ENCODE results near the gene SHH. TPM values are rescaled to one million over a fixed set of nuclear protein-coding genes. Genes with fewer than 3 reads are reported as not detected.
"Not testable (repeated sequence)": the region's sequence is repeated elsewhere in the genome, so short reads cannot be mapped to it uniquely, and the experiment has no call there.

Gene SHH
- total RNA-seq, 3 donors from 2014 or later (not counting 1 experiment from before 2014, with no cell fraction given) = not detected

DNA sequence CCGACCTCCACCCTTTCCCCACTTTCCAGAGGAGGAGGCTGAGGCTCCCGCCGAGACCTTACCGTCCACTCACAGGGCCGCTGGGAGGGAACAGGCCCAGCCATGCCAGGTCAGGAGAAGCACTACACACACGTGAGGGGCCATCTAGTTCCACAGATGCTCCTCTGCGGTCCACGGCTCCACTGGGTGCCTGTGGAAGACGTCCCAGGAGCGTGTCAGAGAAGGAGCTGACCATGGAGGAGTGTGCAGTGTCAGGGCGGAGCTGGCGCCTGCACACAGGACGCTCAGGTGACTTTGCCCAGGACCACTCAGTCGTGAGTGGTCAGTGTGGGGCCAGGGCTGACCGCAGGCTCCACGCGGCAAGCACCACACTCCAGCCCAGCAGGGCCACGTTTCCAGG is 8.0 kb upstream of the SHH start:
- TF ChIP-seq CTCF (IDR thresholded peaks at IDR 0.05) = no peak
- no peak overlapping the region for H3K27ac ChIP-seq (ENCODE audit: low read length)
- no peaks in the 10 kb centered on the region for H3K36me3 ChIP-seq (ENCODE audit: control insufficient read depth, insufficient read depth, low read length)
- intact Hi-C loops (cut with micrococcal nuclease) = no loop called here
- Mint-ChIP-seq H3K4me3 (no peak overlapping the region), H3K27me3 (ENCODE audit: low read depth in 2 of 2) (peaks cover 13 to 21% of the 10 kb centered on the region in 2 donors), H3K4me1 (peaks cover 10 to 20% of the 10 kb centered on the region in 2 donors), H3K27ac (no peak overlapping the region), H3K36me3 (no peaks in the 10 kb centered on the region), H3K9me3 (no peaks in the 10 kb centered on the region)
- no peak overlapping the region for H3K4me3 ChIP-seq (ENCODE audit: low read length)
- 81% methylated on average over 18 of the region's 18 CpGs for WGBS (ENCODE audit: insufficient coverage)
- ATAC-seq = no peak
- H3K9me3 ChIP-seq (ENCODE audit: control insufficient read depth, insufficient read depth, low read length) = no peaks in the 10 kb centered on the region
- peaks cover 4% of the 10 kb centered on the region for H3K4me1 ChIP-seq (ENCODE audit: control insufficient read depth, insufficient read depth, low read length)
- DNase-seq = no peak
- peaks cover 2% of the 10 kb centered on the region for H3K27me3 ChIP-seq (ENCODE audit: control insufficient read depth, insufficient read depth, low read length)

- Mint-ChIP-seq H3K9me3 (no peaks in the 10 kb centered on the region), H3K36me3 (no peaks in the 10 kb centered on the region), H3K4me3 (no peak overlapping the region), H3K27ac (no peak overlapping the region), H3K27me3 (ENCODE audit: low read depth in 2 of 2) (peaks cover 15 to 19% of the 10 kb centered on the region in 2 donors), H3K4me1 (peaks cover 10 to 22% of the 10 kb centered on the region in 2 donors)
- no peak for TF ChIP-seq CTCF (IDR thresholded peaks at IDR 0.05)
- no peaks in the 10 kb centered on the region for H3K36me3 ChIP-seq (ENCODE audit: control insufficient read depth, insufficient read depth, low read length)
- H3K27me3 ChIP-seq (ENCODE audit: control insufficient read depth, insufficient read depth, low read length) = peaks cover 2% of the 10 kb centered on the region
- 81% methylated on average over 12 of the region's 12 CpGs for WGBS (ENCODE audit: insufficient coverage)
- peaks cover 5% of the 10 kb centered on the region for H3K4me1 ChIP-seq (ENCODE audit: control insufficient read depth, insufficient read depth, low read length)
- no peak overlapping the region for H3K4me3 ChIP-seq (ENCODE audit: low read length)
- H3K9me3 ChIP-seq (ENCODE audit: control insufficient read depth, insufficient read depth, low read length) = no peaks in the 10 kb centered on the region
- no peak overlapping the region for H3K27ac ChIP-seq (ENCODE audit: low read length)
- ATAC-seq (no peak), DNase-seq (no peak)
- intact Hi-C loops (cut with micrococcal nuclease) = no loop called here
These were observed 6.9 kb upstream of the SHH start for GRCh38 chr7:155819186-155819585.

DNA sequence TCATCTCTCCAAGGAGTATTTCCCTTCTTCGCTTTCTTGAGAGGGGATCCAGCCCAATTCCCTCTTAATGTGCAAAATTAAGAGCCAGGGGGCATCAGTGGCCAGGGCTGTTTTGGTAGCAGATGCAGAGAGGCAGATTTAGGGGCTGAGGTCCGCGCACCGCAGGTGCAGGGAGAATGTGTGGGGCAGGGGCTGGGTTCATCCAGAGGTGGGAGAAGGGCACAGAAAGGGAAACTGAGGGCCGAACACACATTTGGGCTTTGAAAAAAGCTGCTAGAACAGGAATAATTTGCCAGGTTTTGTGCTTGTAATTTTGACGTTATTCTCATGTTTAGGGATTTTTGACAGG is 6.5 kb upstream of the SHH start:
- Mint-ChIP-seq H3K27me3 (ENCODE audit: low read depth in 2 of 2) (peaks cover 19 to 23% of the 10 kb centered on the region in 2 donors), H3K36me3 (no peaks in the 10 kb centered on the region), H3K4me1 (peaks cover 10 to 22% of the 10 kb centered on the region in 2 donors), H3K27ac (no peak overlapping the region), H3K4me3 (no peak overlapping the region), H3K9me3 (no peaks in the 10 kb centered on the region)
- WGBS (ENCODE audit: insufficient coverage) = 78% methylated on average over 5 of the region's 6 CpGs
- Histone ChIP-seq H3K36me3 (ENCODE audit: control insufficient read depth, insufficient read depth, low read length) (no peaks in the 10 kb centered on the region), H3K27me3 (ENCODE audit: control insufficient read depth, insufficient read depth, low read length) (peaks cover 2% of the 10 kb centered on the region), H3K4me3 (ENCODE audit: low read length) (no peak overlapping the region), H3K9me3 (ENCODE audit: control insufficient read depth, insufficient read depth, low read length) (no peaks in the 10 kb centered on the region), H3K27ac (ENCODE audit: low read length) (no peak overlapping the region), H3K4me1 (ENCODE audit: control insufficient read depth, insufficient read depth, low read length) (peaks cover 5% of the 10 kb centered on the region)
- DNase-seq (no peak), ATAC-seq (no peak)
- no peak for TF ChIP-seq CTCF (IDR thresholded peaks at IDR 0.05)
- intact Hi-C loops (cut with micrococcal nuclease) = no loop called here

DNA sequence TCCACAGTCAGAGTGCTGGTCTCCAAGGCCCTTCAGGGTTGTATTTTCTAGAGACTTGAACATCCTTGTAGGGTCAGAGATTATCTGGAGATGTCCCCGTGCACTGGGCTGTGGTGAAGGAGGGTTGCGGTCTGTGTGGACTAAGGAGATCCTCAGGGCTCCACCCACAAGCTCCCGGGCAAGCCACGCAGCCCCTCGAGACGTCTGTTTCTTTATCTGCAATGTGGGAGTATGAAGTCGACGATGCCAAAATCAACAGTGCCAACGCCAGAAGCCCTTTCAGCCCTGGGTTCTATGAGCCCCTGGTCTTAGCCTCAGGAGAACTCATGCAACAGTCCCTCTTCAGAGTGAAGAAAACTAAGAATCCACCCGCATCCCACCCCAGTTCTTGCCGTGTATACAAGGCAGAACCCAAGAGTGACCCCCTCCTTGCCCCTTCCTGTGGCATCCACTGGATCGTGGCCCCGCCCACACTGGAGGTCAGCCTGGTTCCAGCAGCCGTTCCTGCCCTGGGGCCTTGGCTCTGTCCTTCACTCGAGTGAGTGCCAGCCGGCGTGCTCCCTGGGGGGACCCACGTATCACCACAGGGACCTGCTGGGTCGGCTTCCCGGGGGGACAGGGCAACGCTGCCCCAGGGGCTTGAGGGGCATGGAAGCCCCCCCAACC is 6.0 kb upstream of the SHH start:
- no peak overlapping the region for H3K4me3 ChIP-seq (ENCODE audit: low read length)
- intact Hi-C loops (cut with micrococcal nuclease) = no loop called here
- no peak for DNase-seq
- H3K27ac Mint-ChIP-seq = no peak overlapping the region
- no peak overlapping the region for H3K27ac ChIP-seq (ENCODE audit: low read length)
- TF ChIP-seq CTCF (IDR thresholded peaks at IDR 0.05) = no peak
- no peaks in the 10 kb centered on the region for H3K36me3 ChIP-seq (ENCODE audit: control insufficient read depth, insufficient read depth, low read length)
- no peak overlapping the region for H3K4me3 Mint-ChIP-seq
- H3K9me3 ChIP-seq (ENCODE audit: control insufficient read depth, insufficient read depth, low read length) = no peaks in the 10 kb centered on the region
- H3K36me3 Mint-ChIP-seq = no peaks in the 10 kb centered on the region
- H3K27me3 Mint-ChIP-seq (ENCODE audit: low read depth in 2 of 2) = peaks cover 21 to 26% of the 10 kb centered on the region in 2 donors
- 83% methylated on average over 21 of the region's 21 CpGs for WGBS (ENCODE audit: insufficient coverage)
- no peaks in the 10 kb centered on the region for H3K9me3 Mint-ChIP-seq
- ATAC-seq = no peak
- H3K4me1 ChIP-seq (ENCODE audit: control insufficient read depth, insufficient read depth, low read length) = peaks cover 5% of the 10 kb centered on the region
- peaks cover 2% of the 10 kb centered on the region for H3K27me3 ChIP-seq (ENCODE audit: control insufficient read depth, insufficient read depth, low read length)
- H3K4me1 Mint-ChIP-seq = peaks cover 8 to 19% of the 10 kb centered on the region in 2 donors

DNA sequence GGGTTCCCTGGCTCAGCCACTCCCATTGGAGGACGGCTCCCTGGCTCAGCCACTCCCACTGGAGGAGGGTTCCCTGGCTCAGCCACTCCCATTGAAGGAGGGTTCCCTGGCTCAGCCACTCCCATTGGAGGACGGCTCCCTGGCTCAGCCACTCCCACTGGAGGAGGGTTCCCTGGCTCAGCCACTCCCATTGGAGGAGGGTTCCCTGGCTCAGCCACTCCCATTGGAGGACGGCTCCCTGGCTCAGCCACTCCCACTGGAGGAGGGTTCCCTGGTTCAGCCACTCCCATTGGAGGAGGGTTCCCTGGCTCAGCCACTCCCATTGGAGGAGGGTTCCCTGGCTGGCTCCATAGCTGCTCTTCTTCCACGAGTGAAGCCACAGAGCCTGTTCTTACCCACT is 5.3 kb upstream of the SHH start:
- Mint-ChIP-seq H3K4me1 (peaks cover under 1 to 11% of the 10 kb centered on the region in 2 donors), H3K27me3 (ENCODE audit: low read depth in 2 of 2) (peaks cover 27 to 28% of the 10 kb centered on the region in 2 donors)
- H3K36me3 Mint-ChIP-seq; H3K9me3 Mint-ChIP-seq; H3K4me3 Mint-ChIP-seq; DNase-seq; H3K4me3 ChIP-seq (ENCODE audit: low read length); intact Hi-C loops (cut with micrococcal nuclease); H3K9me3 ChIP-seq (ENCODE audit: control insufficient read depth, insufficient read depth, low read length); H3K27ac Mint-ChIP-seq; ATAC-seq; H3K27ac ChIP-seq (ENCODE audit: low read length); H3K36me3 ChIP-seq (ENCODE audit: control insufficient read depth, insufficient read depth, low read length); H3K4me1 ChIP-seq (ENCODE audit: control insufficient read depth, insufficient read depth, low read length); H3K27me3 ChIP-seq (ENCODE audit: control insufficient read depth, insufficient read depth, low read length): not testable (repeated sequence)
- 66% methylated on average over 3 of the region's 4 CpGs for WGBS (ENCODE audit: insufficient coverage)

Data from natural killer cell (primary cell).